Gastroesophageal sphincter (tissue), 4 donors: ENCODE results near the gene TMEM91. TPM values are rescaled to one million over a fixed set of nuclear protein-coding genes. Genes with fewer than 3 reads are reported as not detected.
A peak's percentile ranks its signal among the peaks of the same experiment; 100 is the strongest.

ENCODE experiments used
- ATAC-seq: fragments of 150-250 bp; one replicate; pipeline ENCODE4 v1.9.1; 2016; ENCODE audit warnings: mild to moderate bottlenecking, moderate library complexity
- H3K27ac ChIP-seq, 4 donors: fragments of 200-600 bp; sonication (generic) in 3 of 4; 1 replicate in 3 of 4; 2 replicates in 1 of 4; pipeline ENCODE4 v1.5.1; 2016 to 2019
- H3K27me3 ChIP-seq: fragments of 200-600 bp; sonication (generic); one replicate; pipeline ENCODE4 v1.5.1; 2019
- H3K36me3 ChIP-seq, 2 donors: fragments of 200-600 bp; sonication (generic); one replicate each; pipeline ENCODE4 v1.5.1; 2019; ENCODE audit warnings: control low read depth in 1 of 2
- H3K4me1 ChIP-seq, 3 donors: fragments of 200-600 bp; sonication (generic); 1 replicate in 2 of 3; 2 replicates in 1 of 3; pipeline ENCODE4 v1.5.1; 2016 to 2019; ENCODE audit warnings: control low read depth in 2 of 3
- H3K4me3 ChIP-seq, 2 donors: fragments of 200-600 bp; sonication (generic); one replicate each; pipeline ENCODE4 v1.5.1; 2019; ENCODE audit warnings: mild to moderate bottlenecking in 1 of 2, moderate library complexity in 1 of 2
- H3K9me3 ChIP-seq, 3 donors: fragments of 200-600 bp; sonication (generic); one replicate each; pipeline ENCODE4 v1.5.1; 2017 to 2019; ENCODE audit warnings: control low read depth in 2 of 3
- CTCF ChIP-seq, 4 experiments: fragments of 200-600 bp in 2 of 4; fragments of 450-650 bp in 2 of 4; sonication (generic) in 1 of 4; IDR thresholded peaks; one replicate each; pipeline ENCODE4 v1.5.1; 2017 to 2019; ENCODE audit warnings: antibody characterized with exemption in 4 of 4, mild to moderate bottlenecking in 2 of 4, moderate library complexity in 2 of 4
- EP300 ChIP-seq: sonication (generic); formaldehyde crosslinking; IDR thresholded peaks from one replicate; pipeline ENCODE4 v1.6.1; 2017; ENCODE audit warnings: antibody characterized with exemption, mild to moderate bottlenecking
- POLR2A ChIP-seq, 2 donors: fragments of 450-650 bp; IDR thresholded peaks; one replicate each; pipeline ENCODE4 v1.6.1; 2017; ENCODE audit warnings: antibody characterized with exemption in 2 of 2, mild to moderate bottlenecking in 2 of 2, moderate library complexity in 1 of 2
- POLR2AphosphoS5 ChIP-seq: sonication (generic); formaldehyde crosslinking; IDR thresholded peaks from one replicate; pipeline ENCODE4 v1.6.1; 2017; ENCODE audit warnings: antibody characterized with exemption
- WGBS, 2 donors: methylation state at CpG; one replicate each; pipeline ENCODE4 v1.1.5; 2018; ENCODE audit warnings: low coverage in 1 of 2; 5-methylcytosine and 5-hydroxymethylcytosine counted together
- total RNA-seq, 4 donors: library from RNA; depleted of rRNA; stranded (reverse); fragments of >200 nt; gene quantifications; one replicate each; pipeline ENCODE4 v1.1.0, GENCODE V29; 2016

TMEM91 gene
- total RNA-seq, 4 donors from 2014 or later = 7.9 to 17.5 (median 13.3) TPM

- Histone ChIP-seq H3K4me1 (peaks cover 0 to 21% (median 7%) of the 10 kb centered on the region in 3 donors), H3K27me3 (no peaks in the 10 kb centered on the region), H3K9me3 (no peaks in the 10 kb centered on the region), H3K36me3 (peaks cover 0 to 45% of the 10 kb centered on the region in 2 donors), H3K4me3 (no peak overlapping the region), H3K27ac (no peak overlapping the region)
- no peak for ATAC-seq
- TF ChIP-seq POLR2AphosphoS5 (no peak), EP300 (no peak), CTCF (IDR thresholded peaks at IDR 0.05) (no peak), POLR2A (IDR thresholded peaks at IDR 0.05) (no peak)
- WGBS, 2 donors = 66 to 87% methylated on average over 5 to 8 of the region's 12 CpGs
Measured at GRCh38 chr19:41392775-41393174, 16.4 kb downstream of the TMEM91 start.

GRCh38 chr19:41395355-41395754 lies 19.0 kb downstream of the TMEM91 start:
- Histone ChIP-seq H3K27me3 (no peaks in the 10 kb centered on the region), H3K4me1 (peaks cover 4 to 43% (median 11%) of the 10 kb centered on the region in 3 donors), H3K36me3 (peaks cover 0 to 24% of the 10 kb centered on the region in 2 donors), H3K27ac (no peak overlapping the region), H3K9me3 (no peaks in the 10 kb centered on the region), H3K4me3 (no peak overlapping the region)
- WGBS, 2 donors = 76% methylated on average over 5 to 6 of the region's 6 CpGs
- no peak for ATAC-seq
- TF ChIP-seq EP300 = no peak
- no peak for TF ChIP-seq POLR2AphosphoS5
- TF ChIP-seq CTCF (IDR thresholded peaks at IDR 0.05) = no peak
- TF ChIP-seq POLR2A (IDR thresholded peaks at IDR 0.05) = no peak

- H3K27me3 ChIP-seq = no peaks in the 10 kb centered on the region
- ATAC-seq = peak; percentile 100
- H3K36me3 ChIP-seq = peaks cover 0 to 15% of the 10 kb centered on the region in 2 donors
- whole genome bisulfite sequencing, 2 donors = 0 to 9% methylated on average over 6 to 10 of the region's 50 CpGs
- H3K4me3 ChIP-seq = peak within 1 kb of the TSS; percentile 93 to 100
- peak within 1 kb of the TSS; percentile 86 to 97 (median 92) for H3K27ac ChIP-seq
- H3K9me3 ChIP-seq = no peaks in the 10 kb centered on the region
- H3K4me1 ChIP-seq = peaks cover 4 to 62% (median 11%) of the 10 kb centered on the region in 3 donors
- TF ChIP-seq EP300 (no peak), POLR2AphosphoS5 (peak; percentile 73), POLR2A (IDR thresholded peaks at IDR 0.05) (peak; percentile 36 to 62), CTCF (IDR thresholded peaks at IDR 0.05) (peak in 2 of 4 experiments; percentile 13 to 21)
Measured at GRCh38 chr19:41397086-41398049, 21.0 kb downstream of the TMEM91 start, which contains the start of the genes BCKDHA and EXOSC5. Gene BCKDHA, plus strand, starts transcription at chr19:41397818. Its CDS starts 10 bp downstream, at chr19:41397828. Gene EXOSC5, minus strand, starts transcription at chr19:41397359. Its CDS starts 31 bp downstream, at chr19:41397328.

GRCh38 chr19:41398050-41398418 lies 21.7 kb downstream of the TMEM91 start:
- Histone ChIP-seq H3K4me1 (peaks cover 4 to 69% (median 11%) of the 10 kb centered on the region in 3 donors), H3K27me3 (no peaks in the 10 kb centered on the region), H3K9me3 (no peaks in the 10 kb centered on the region), H3K36me3 (peaks cover 0 to 22% of the 10 kb centered on the region in 2 donors), H3K27ac (peak overlapping the region; percentile 86 to 97 (median 92)), H3K4me3 (peak overlapping the region; percentile 93 to 100)
- TF ChIP-seq POLR2A (IDR thresholded peaks at IDR 0.05) (no peak), EP300 (no peak), POLR2AphosphoS5 (no peak), CTCF (IDR thresholded peaks at IDR 0.05) (no peak)
- no peak for ATAC-seq
- WGBS, 2 donors = 0% methylated on average over 5 of the region's 5 CpGs; no CpG with 5 or more reads in 1 of the 2 donors
